Fibroblast of skin of left biceps (primary cell): ENCODE measurements around the gene WDR7.

ENCODE experiments used
- DNase-seq, 2 experiments: peaks; one replicate each; pipeline ENCODE4 v3.0.0-alpha.2; 2013; ENCODE audit warnings: low read depth in 2 of 2

The WDR7 gene

GRCh38 chr18:57080479-57080878 is 429.3 kb downstream of the WDR7 start:
- no peak for DNase-seq

GRCh38 chr18:57081899-57082298 is 430.7 kb downstream of the WDR7 start:
- no peak for DNase-seq

- DNase-seq: no peak
Observed at GRCh38 chr18:57083485-57083884, 432.3 kb downstream of the WDR7 start.

GRCh38 chr18:57084331-57085271 is 433.4 kb downstream of the WDR7 start:
- DNase-seq: no peak

- DNase-seq: no peak
Observed at GRCh38 chr18:57085371-57085770, 434.2 kb downstream of the WDR7 start.

- DNase-seq: no peak
Observed at GRCh38 chr18:57086163-57086562, 435.0 kb downstream of the WDR7 start.
